ENCODE measurements around the gene GALNS.

GRCh38 chr16:88767546-88768070 is 89.1 kb downstream of the GALNS start:
- TF ChIP-seq CTCF (IDR thresholded peaks at IDR 0.05; ENCODE audit: insufficient read depth, low read length, poor library complexity, severe bottlenecking) = no peak
- TF ChIP-seq EZH2phosphoT487 (conservative IDR thresholded peaks at IDR 0.05; ENCODE audit: low read length) = no peak

Data from SU-DHL-6 (cell line).